SK-N-SH (cell line): ENCODE measurements around the gene TTC7B. TPM values are rescaled to one million over a fixed set of nuclear protein-coding genes. Genes with fewer than 3 reads are reported as not detected.

Source experiments
- CTCF ChIA-PET: fragments of 300-600, 350-600 bp; formaldehyde crosslinking; extraction: SDS; loops from one replicate; lab custom pipeline; 2021; lab: Yijun Ruan, JAX
- POLR2A ChIA-PET: fragments of 350-600 bp; sonication (Branson Sonifier 250); formaldehyde crosslinking; extraction: SDS; loops from one replicate; lab custom pipeline; 2020; ENCODE audit warnings: antibody characterized with exemption, inconsistent platforms; lab: Yijun Ruan, JAX
- DNase-seq: peaks from one replicate; pipeline ENCODE4 v3.0.0; 2012
- H2AFZ ChIP-seq: fragments of 200-600 bp; sonication (generic); 2 replicates; pipeline ENCODE4 v1.8.1; 2016; ENCODE audit warnings: antibody characterized with exemption, mild to moderate bottlenecking, low read depth
- H3F3A ChIP-seq: fragments of 200-600 bp; sonication (generic); replicated peaks from 2 replicates; pipeline ENCODE3; 2016; ENCODE audit warnings: antibody characterized with exemption, mild to moderate bottlenecking; ENCODE audit not compliant: insufficient read depth
- H3K27ac ChIP-seq, 2 experiments: fragments of 200-500 bp in 1 of 2; fragments of 200-600 bp in 1 of 2; sonication (Bioruptor generic) in 1 of 2; sonication (generic), shearing (Covaris generic) in 1 of 2; 2 replicates each; pipeline versions ENCODE4 v1.5.1 to v1.6.1; 2014 to 2016; ENCODE audit warnings: low read depth in 2 of 2, inconsistent platforms in 1 of 2, low read length in 1 of 2, mild to moderate bottlenecking in 1 of 2, mixed read lengths in 1 of 2
- H3K27me3 ChIP-seq: fragments of 200-600 bp; sonication (generic), shearing (Covaris generic); 2 replicates; pipeline ENCODE4 v1.6.1; 2016; ENCODE audit warnings: mixed run types; ENCODE audit not compliant: insufficient read depth
- H3K36me3 ChIP-seq, 2 experiments: fragments of 200-500 bp in 1 of 2; fragments of 200-600 bp in 1 of 2; sonication (Bioruptor generic) in 1 of 2; sonication (generic) in 1 of 2; replicated peaks in 1 of 2; 2 replicates each; pipeline versions ENCODE3 to v1.5.1; 2014 to 2016; ENCODE audit warnings: low read length in 1 of 2, mild to moderate bottlenecking in 1 of 2; ENCODE audit not compliant: insufficient read depth in 2 of 2, control insufficient read depth in 1 of 2
- H3K4me1 ChIP-seq, 2 experiments: fragments of 200-500 bp in 1 of 2; fragments of 200-600 bp in 1 of 2; sonication (Bioruptor generic) in 1 of 2; sonication (generic), shearing (Covaris generic) in 1 of 2; 2 replicates each; pipeline versions ENCODE4 v1.5.1 to v1.6.1; 2014 to 2016; ENCODE audit warnings: low read depth in 1 of 2, low read length in 1 of 2, mixed run types in 1 of 2; ENCODE audit not compliant: insufficient read depth in 2 of 2, control insufficient read depth in 1 of 2
- H3K4me2 ChIP-seq: fragments of 200-600 bp; sonication (generic), shearing (Covaris generic); 2 replicates; pipeline ENCODE4 v1.6.1; 2017; ENCODE audit warnings: mixed run types
- H3K4me3 ChIP-seq, 2 experiments: fragments of 200-500 bp in 1 of 2; fragments of 200-600 bp in 1 of 2; sonication (Bioruptor generic) in 1 of 2; sonication (generic), shearing (Covaris generic) in 1 of 2; 2 replicates each; pipeline versions ENCODE4 v1.5.1 to v1.8.1; 2014 to 2016; ENCODE audit warnings: low read depth in 2 of 2, inconsistent platforms in 1 of 2, low read length in 1 of 2, mild to moderate bottlenecking in 1 of 2, mixed read lengths in 1 of 2, moderate library complexity in 1 of 2
- H3K79me2 ChIP-seq: fragments of 200-600 bp; sonication (generic); 2 replicates; pipeline ENCODE4 v1.8.1; 2017; ENCODE audit warnings: mild to moderate bottlenecking; ENCODE audit not compliant: insufficient read depth
- H3K9ac ChIP-seq: fragments of 200-600 bp; sonication (generic); 2 replicates; pipeline ENCODE4 v1.6.1; 2017; ENCODE audit warnings: mixed run types
- H3K9me2 ChIP-seq: fragments of 200-600 bp; sonication (generic); 2 replicates; pipeline ENCODE4 v1.6.1; 2017; ENCODE audit warnings: mixed run types
- H3K9me3 ChIP-seq: fragments of 200-600 bp; sonication (generic); 2 replicates; pipeline ENCODE4 v1.6.1; 2017; ENCODE audit warnings: mixed run types, mild to moderate bottlenecking, moderate library complexity
- H4K20me1 ChIP-seq: fragments of 200-600 bp; sonication (generic); 2 replicates; pipeline ENCODE4 v1.6.1; 2017; ENCODE audit warnings: mild to moderate bottlenecking, mixed run types; ENCODE audit not compliant: insufficient read depth
- ELF1 ChIP-seq: IDR thresholded peaks from 2 replicates; pipeline ENCODE4 v1.4.0; 2012
- EP300 ChIP-seq, 2 experiments: IDR thresholded peaks; 2 replicates each; pipeline versions ENCODE4 v1.4.0 to v1.6.1; 2012; ENCODE audit warnings: borderline replicate concordance in 1 of 2, low read depth in 1 of 2, low read length in 1 of 2
- EZH2phosphoT487 ChIP-seq: fragments of 200-600 bp; sonication (generic); IDR thresholded peaks from 2 replicates; pipeline ENCODE4 v1.6.1; 2017; ENCODE audit warnings: low read depth, mixed run types, mild to moderate bottlenecking, antibody characterized with exemption, moderate library complexity, borderline replicate concordance
- MEF2A ChIP-seq: IDR thresholded peaks from 2 replicates; pipeline ENCODE4 v1.4.0; 2012; ENCODE audit warnings: low read depth, borderline replicate concordance
- MXI1 ChIP-seq: IDR thresholded peaks from 2 replicates; pipeline ENCODE4 v1.6.1; 2012; ENCODE audit warnings: mild to moderate bottlenecking, low read depth, low read length, improper control_type of control experiment
- NRF1 ChIP-seq: IDR thresholded peaks from 2 replicates; pipeline ENCODE4 v1.6.1; 2012; ENCODE audit warnings: low read depth, mild to moderate bottlenecking, low read length
- POLR2AphosphoS5 ChIP-seq: IDR thresholded peaks from 2 replicates; pipeline ENCODE4 v1.6.1; 2012; ENCODE audit warnings: low read depth, low read length
- RAD21 ChIP-seq: IDR thresholded peaks from 2 replicates; pipeline ENCODE4 v1.6.1; 2012; ENCODE audit warnings: mild to moderate bottlenecking, low read length
- RXRA ChIP-seq: IDR thresholded peaks from 2 replicates; pipeline ENCODE4 v1.4.0; 2012; ENCODE audit warnings: low read depth, mild to moderate bottlenecking, borderline replicate concordance
- TAF1 ChIP-seq: IDR thresholded peaks from 2 replicates; pipeline ENCODE4 v1.6.1; 2012; ENCODE audit warnings: low read depth, mild to moderate bottlenecking, low read length, moderate library complexity, borderline replicate concordance
- TCF12 ChIP-seq: IDR thresholded peaks from 2 replicates; pipeline ENCODE4 v1.4.0; 2012
- TEAD4 ChIP-seq: IDR thresholded peaks from 2 replicates; pipeline ENCODE4 v1.4.0; 2012; ENCODE audit warnings: mild to moderate bottlenecking, borderline replicate concordance; ENCODE audit not compliant: insufficient read depth
- YY1 ChIP-seq: IDR thresholded peaks from 2 replicates; pipeline ENCODE4 v1.4.0; 2012; ENCODE audit warnings: low read depth, mild to moderate bottlenecking
- WGBS: methylation state at CpG from one replicate; pipeline ENCODE4 v1.1.6; 2017; ENCODE audit warnings: low lambda C conversion rate; 5-methylcytosine and 5-hydroxymethylcytosine counted together
- polyA plus RNA-seq, 3 experiments: library from polyadenylated mRNA; depleted of rRNA; stranded (reverse); fragments of >200 nt; gene quantifications; 2 replicates each; pipeline ENCODE4 v1.2.3, GENCODE V29; 2012
- TF ChIP-seq, protein P1 (sequence below): IDR thresholded peaks from 2 replicates; pipeline ENCODE4 v1.4.0; 2012; ENCODE audit warnings: low read depth, borderline replicate concordance
- TF ChIP-seq, protein P2 (sequence below): IDR thresholded peaks from 2 replicates; pipeline ENCODE4; 2012
- TF ChIP-seq, protein P3 (sequence below): fragments of 200-600 bp; sonication (generic); IDR thresholded peaks from 2 replicates; pipeline ENCODE4 v1.6.1; 2017; ENCODE audit warnings: antibody characterized with exemption, mild to moderate bottlenecking, moderate library complexity
- TF ChIP-seq, protein P4 (sequence below): fragments of 150-350 bp; IDR thresholded peaks from 2 replicates; pipeline ENCODE4 v1.6.1; 2016; ENCODE audit warnings: mild to moderate bottlenecking, low read depth, low read length
- TF ChIP-seq, protein P5 (sequence below): IDR thresholded peaks from 2 replicates; pipeline ENCODE4 v1.4.0; 2012; ENCODE audit warnings: low read depth, borderline replicate concordance

TTC7B gene
- polyA plus RNA-seq, 1 of the 3 experiments (the other 2 are of a cell fraction): 43.1 TPM

DNA sequence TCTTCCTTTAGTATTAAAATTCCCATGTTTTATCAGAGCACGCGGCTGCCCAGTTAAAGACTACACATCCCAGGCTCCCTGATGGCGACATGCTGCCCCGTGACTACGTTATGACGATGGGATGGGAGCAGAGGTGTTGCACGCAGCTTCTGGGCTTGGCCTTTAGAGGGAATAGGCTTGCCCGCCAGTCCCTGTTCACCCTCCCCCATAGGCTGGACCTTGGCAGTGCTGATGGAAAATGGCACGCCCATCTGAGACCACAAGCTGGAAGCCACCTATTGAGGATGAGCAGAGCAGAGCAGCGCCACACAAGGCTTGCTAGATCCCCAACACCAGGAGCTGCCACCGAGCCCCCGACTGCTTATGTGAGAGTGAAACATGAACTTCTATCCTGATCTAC lies 24.7 kb downstream of the TTC7B start:
- H3K27me3 ChIP-seq: no peaks in the 10 kb centered on the region
- H3K36me3 ChIP-seq: no peaks in the 10 kb centered on the region
- WGBS: 99% methylated on average over 12 of the region's 12 CpGs
- no peak overlapping the region for H3K4me2 ChIP-seq
- H4K20me1 ChIP-seq: no peaks in the 10 kb centered on the region
- H3K79me2 ChIP-seq: peaks cover 22% of the 10 kb centered on the region
- H3K9me3 ChIP-seq: no peaks in the 10 kb centered on the region
- no peak overlapping the region for H3K9ac ChIP-seq
- TF ChIP-seq, protein P1, sequence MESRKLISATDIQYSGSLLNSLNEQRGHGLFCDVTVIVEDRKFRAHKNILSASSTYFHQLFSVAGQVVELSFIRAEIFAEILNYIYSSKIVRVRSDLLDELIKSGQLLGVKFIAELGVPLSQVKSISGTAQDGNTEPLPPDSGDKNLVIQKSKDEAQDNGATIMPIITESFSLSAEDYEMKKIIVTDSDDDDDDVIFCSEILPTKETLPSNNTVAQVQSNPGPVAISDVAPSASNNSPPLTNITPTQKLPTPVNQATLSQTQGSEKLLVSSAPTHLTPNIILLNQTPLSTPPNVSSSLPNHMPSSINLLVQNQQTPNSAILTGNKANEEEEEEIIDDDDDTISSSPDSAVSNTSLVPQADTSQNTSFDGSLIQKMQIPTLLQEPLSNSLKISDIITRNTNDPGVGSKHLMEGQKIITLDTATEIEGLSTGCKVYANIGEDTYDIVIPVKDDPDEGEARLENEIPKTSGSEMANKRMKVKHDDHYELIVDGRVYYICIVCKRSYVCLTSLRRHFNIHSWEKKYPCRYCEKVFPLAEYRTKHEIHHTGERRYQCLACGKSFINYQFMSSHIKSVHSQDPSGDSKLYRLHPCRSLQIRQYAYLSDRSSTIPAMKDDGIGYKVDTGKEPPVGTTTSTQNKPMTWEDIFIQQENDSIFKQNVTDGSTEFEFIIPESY: no peak
- TF ChIP-seq RAD21: no peak
- TF ChIP-seq POLR2AphosphoS5: no peak
- no peak for TF ChIP-seq TEAD4
- no peak for TF ChIP-seq TCF12
- no peak for TF ChIP-seq TAF1
- TF ChIP-seq NRF1: no peak
- TF ChIP-seq, protein P2, sequence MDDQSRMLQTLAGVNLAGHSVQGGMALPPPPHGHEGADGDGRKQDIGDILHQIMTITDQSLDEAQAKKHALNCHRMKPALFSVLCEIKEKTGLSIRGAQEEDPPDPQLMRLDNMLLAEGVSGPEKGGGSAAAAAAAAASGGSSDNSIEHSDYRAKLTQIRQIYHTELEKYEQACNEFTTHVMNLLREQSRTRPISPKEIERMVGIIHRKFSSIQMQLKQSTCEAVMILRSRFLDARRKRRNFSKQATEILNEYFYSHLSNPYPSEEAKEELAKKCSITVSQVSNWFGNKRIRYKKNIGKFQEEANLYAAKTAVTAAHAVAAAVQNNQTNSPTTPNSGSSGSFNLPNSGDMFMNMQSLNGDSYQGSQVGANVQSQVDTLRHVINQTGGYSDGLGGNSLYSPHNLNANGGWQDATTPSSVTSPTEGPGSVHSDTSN: no peak
- no peak for TF ChIP-seq RXRA
- TF ChIP-seq ELF1: no peak
- no peak for TF ChIP-seq EZH2phosphoT487
- TF ChIP-seq, protein P3, sequence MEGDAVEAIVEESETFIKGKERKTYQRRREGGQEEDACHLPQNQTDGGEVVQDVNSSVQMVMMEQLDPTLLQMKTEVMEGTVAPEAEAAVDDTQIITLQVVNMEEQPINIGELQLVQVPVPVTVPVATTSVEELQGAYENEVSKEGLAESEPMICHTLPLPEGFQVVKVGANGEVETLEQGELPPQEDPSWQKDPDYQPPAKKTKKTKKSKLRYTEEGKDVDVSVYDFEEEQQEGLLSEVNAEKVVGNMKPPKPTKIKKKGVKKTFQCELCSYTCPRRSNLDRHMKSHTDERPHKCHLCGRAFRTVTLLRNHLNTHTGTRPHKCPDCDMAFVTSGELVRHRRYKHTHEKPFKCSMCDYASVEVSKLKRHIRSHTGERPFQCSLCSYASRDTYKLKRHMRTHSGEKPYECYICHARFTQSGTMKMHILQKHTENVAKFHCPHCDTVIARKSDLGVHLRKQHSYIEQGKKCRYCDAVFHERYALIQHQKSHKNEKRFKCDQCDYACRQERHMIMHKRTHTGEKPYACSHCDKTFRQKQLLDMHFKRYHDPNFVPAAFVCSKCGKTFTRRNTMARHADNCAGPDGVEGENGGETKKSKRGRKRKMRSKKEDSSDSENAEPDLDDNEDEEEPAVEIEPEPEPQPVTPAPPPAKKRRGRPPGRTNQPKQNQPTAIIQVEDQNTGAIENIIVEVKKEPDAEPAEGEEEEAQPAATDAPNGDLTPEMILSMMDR: no peak
- TF ChIP-seq MEF2A: no peak
- TF ChIP-seq MXI1: no peak
- TF ChIP-seq EP300 (IDR thresholded peaks at IDR 0.05; ENCODE audit: borderline replicate concordance in 1 of 2, low read depth in 1 of 2, low read length in 1 of 2): no peak
- TF ChIP-seq, protein P4, sequence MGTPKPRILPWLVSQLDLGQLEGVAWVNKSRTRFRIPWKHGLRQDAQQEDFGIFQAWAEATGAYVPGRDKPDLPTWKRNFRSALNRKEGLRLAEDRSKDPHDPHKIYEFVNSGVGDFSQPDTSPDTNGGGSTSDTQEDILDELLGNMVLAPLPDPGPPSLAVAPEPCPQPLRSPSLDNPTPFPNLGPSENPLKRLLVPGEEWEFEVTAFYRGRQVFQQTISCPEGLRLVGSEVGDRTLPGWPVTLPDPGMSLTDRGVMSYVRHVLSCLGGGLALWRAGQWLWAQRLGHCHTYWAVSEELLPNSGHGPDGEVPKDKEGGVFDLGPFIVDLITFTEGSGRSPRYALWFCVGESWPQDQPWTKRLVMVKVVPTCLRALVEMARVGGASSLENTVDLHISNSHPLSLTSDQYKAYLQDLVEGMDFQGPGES: no peak
- no peak for TF ChIP-seq YY1
- TF ChIP-seq, protein P5, sequence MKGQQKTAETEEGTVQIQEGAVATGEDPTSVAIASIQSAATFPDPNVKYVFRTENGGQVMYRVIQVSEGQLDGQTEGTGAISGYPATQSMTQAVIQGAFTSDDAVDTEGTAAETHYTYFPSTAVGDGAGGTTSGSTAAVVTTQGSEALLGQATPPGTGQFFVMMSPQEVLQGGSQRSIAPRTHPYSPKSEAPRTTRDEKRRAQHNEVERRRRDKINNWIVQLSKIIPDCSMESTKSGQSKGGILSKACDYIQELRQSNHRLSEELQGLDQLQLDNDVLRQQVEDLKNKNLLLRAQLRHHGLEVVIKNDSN: no peak
- POLR2A ChIA-PET: no interaction called here
- H2AFZ ChIP-seq: no peak overlapping the region
- no peaks in the 10 kb centered on the region for H3K9me2 ChIP-seq
- H3K27ac ChIP-seq: no peak overlapping the region
- CTCF ChIA-PET: interaction anchor here (1.0 to 1.2 kb wide), 2 partner anchors 31 to 33 kb away, joined by 3 read pairs; no protein-coding TSS in a partner anchor
- H3K4me3 ChIP-seq: no peak overlapping the region
- H3K4me1 ChIP-seq: peaks cover 12 to 27% of the 10 kb centered on the region in 2 experiments
- H3F3A ChIP-seq: peaks cover 11% of the 10 kb centered on the region
- no peak for DNase-seq
